Measurements from ENCODE around the gene GPR143.

Gene GPR143

GRCh38 chrX:9739130-9739529, 26.5 kb downstream of the GPR143 start:
- Histone ChIP-seq H3K9me2 (replicated peaks; ENCODE audit: low read depth, low read length) (no peaks in the 10 kb centered on the region), H3K9ac (ENCODE audit: low read depth, low read length, poor library complexity, severe bottlenecking) (no peak overlapping the region), H3K79me2 (ENCODE audit: insufficient read depth, low read length) (no peaks in the 10 kb centered on the region), H2AFZ (ENCODE audit: low read length) (no peak overlapping the region), H4K20me1 (ENCODE audit: insufficient read depth, low read length, poor library complexity, severe bottlenecking) (no peaks in the 10 kb centered on the region), H3K4me1 (ENCODE audit: insufficient read depth, low read length, poor library complexity, severe bottlenecking) (no peaks in the 10 kb centered on the region), H3K4me3 (ENCODE audit: low read length, poor library complexity, severe bottlenecking) (no peak overlapping the region), H3F3A (ENCODE audit: low read depth) (no peaks in the 10 kb centered on the region), H3K9me3 (ENCODE audit: insufficient read depth, low read depth, low read length) (no peaks in the 10 kb centered on the region), H3K4me2 (ENCODE audit: low read depth, low read length, poor library complexity, severe bottlenecking) (no peak overlapping the region), H3K36me3 (ENCODE audit: insufficient read depth, low read length) (no peaks in the 10 kb centered on the region), H3K27me3 (ENCODE audit: insufficient read depth, low read length, poor library complexity, severe bottlenecking) (peaks cover 37% of the 10 kb centered on the region)
- TF ChIP-seq CTCF (conservative IDR thresholded peaks at IDR 0.05; ENCODE audit: low read length) = no peak
- no peak for TF ChIP-seq EZH2phosphoT487 (IDR thresholded peaks at IDR 0.05; ENCODE audit: borderline replicate concordance)

GRCh38 chrX:9738151-9738550, 27.5 kb downstream of the GPR143 start:
- no peaks in the 10 kb centered on the region for H3F3A ChIP-seq (ENCODE audit: low read depth)

GRCh38 chrX:9737363-9737762, 28.3 kb downstream of the GPR143 start:
- no peaks in the 10 kb centered on the region for H3K9me2 ChIP-seq (replicated peaks; ENCODE audit: low read depth, low read length)
- no peak overlapping the region for H2AFZ ChIP-seq (ENCODE audit: low read length)
- no peak overlapping the region for H3K9ac ChIP-seq (ENCODE audit: low read depth, low read length, poor library complexity, severe bottlenecking)
- TF ChIP-seq CTCF (conservative IDR thresholded peaks at IDR 0.05; ENCODE audit: low read length) (no peak), EZH2phosphoT487 (IDR thresholded peaks at IDR 0.05; ENCODE audit: borderline replicate concordance) (no peak)
- no peak overlapping the region for H3K4me3 ChIP-seq (ENCODE audit: low read length, poor library complexity, severe bottlenecking)
- no peaks in the 10 kb centered on the region for H4K20me1 ChIP-seq (ENCODE audit: insufficient read depth, low read length, poor library complexity, severe bottlenecking)
- H3K9me3 ChIP-seq (ENCODE audit: insufficient read depth, low read depth, low read length) = no peaks in the 10 kb centered on the region
- H3K4me2 ChIP-seq (ENCODE audit: low read depth, low read length, poor library complexity, severe bottlenecking) = no peak overlapping the region
- no peaks in the 10 kb centered on the region for H3K36me3 ChIP-seq (ENCODE audit: insufficient read depth, low read length)
- H3K79me2 ChIP-seq (ENCODE audit: insufficient read depth, low read length) = no peaks in the 10 kb centered on the region
- H3F3A ChIP-seq (ENCODE audit: low read depth) = no peaks in the 10 kb centered on the region
- H3K4me1 ChIP-seq (ENCODE audit: insufficient read depth, low read length, poor library complexity, severe bottlenecking) = no peaks in the 10 kb centered on the region
- peaks cover 20% of the 10 kb centered on the region for H3K27me3 ChIP-seq (ENCODE audit: insufficient read depth, low read length, poor library complexity, severe bottlenecking)

More at GRCh38 chrX:9738151-9738550, 27.5 kb downstream of the GPR143 start:
- Histone ChIP-seq H3K79me2 (ENCODE audit: insufficient read depth, low read length) (no peaks in the 10 kb centered on the region), H3K9ac (ENCODE audit: low read depth, low read length, poor library complexity, severe bottlenecking) (no peak overlapping the region), H3K36me3 (ENCODE audit: insufficient read depth, low read length) (no peaks in the 10 kb centered on the region), H2AFZ (ENCODE audit: low read length) (no peak overlapping the region), H3K4me1 (ENCODE audit: insufficient read depth, low read length, poor library complexity, severe bottlenecking) (no peaks in the 10 kb centered on the region), H3K27me3 (ENCODE audit: insufficient read depth, low read length, poor library complexity, severe bottlenecking) (peaks cover 27% of the 10 kb centered on the region), H3K4me3 (ENCODE audit: low read length, poor library complexity, severe bottlenecking) (no peak overlapping the region), H3K4me2 (ENCODE audit: low read depth, low read length, poor library complexity, severe bottlenecking) (no peak overlapping the region), H3K9me2 (replicated peaks; ENCODE audit: low read depth, low read length) (no peaks in the 10 kb centered on the region), H3K9me3 (ENCODE audit: insufficient read depth, low read depth, low read length) (no peaks in the 10 kb centered on the region), H4K20me1 (ENCODE audit: insufficient read depth, low read length, poor library complexity, severe bottlenecking) (no peaks in the 10 kb centered on the region)
- TF ChIP-seq EZH2phosphoT487 (IDR thresholded peaks at IDR 0.05; ENCODE audit: borderline replicate concordance) (no peak), CTCF (conservative IDR thresholded peaks at IDR 0.05; ENCODE audit: low read length) (no peak)
